Mesothelial cell of epicardium (in vitro differentiated cells): Measurements from ENCODE around the gene FANCC. TPM values are rescaled to one million over a fixed set of nuclear protein-coding genes. Genes with fewer than 3 reads are reported as not detected.
A peak's percentile ranks its signal among the peaks of the same experiment; 100 is the strongest.

ENCODE experiments used
- DNase-seq, 2 experiments: peaks; one replicate each; pipeline ENCODE4 v3.0.0; 2021; ENCODE audit warnings: low spot score in 2 of 2; ENCODE audit not compliant: unreplicated experiment in 2 of 2
- H3K27ac Mint-ChIP-seq: 2 replicates; pipeline ENCODE4 v1.8.0; 2021; ENCODE audit warnings: mixed read lengths
- H3K27me3 Mint-ChIP-seq: 2 replicates; pipeline ENCODE4 v1.8.0; 2021; ENCODE audit warnings: low read depth, mixed read lengths
- H3K36me3 Mint-ChIP-seq: 2 replicates; pipeline ENCODE4 v1.8.0; 2021; ENCODE audit warnings: mixed read lengths
- H3K4me1 Mint-ChIP-seq: 2 replicates; pipeline ENCODE4 v1.8.0; 2021; ENCODE audit warnings: mixed read lengths
- H3K4me3 Mint-ChIP-seq: 2 replicates; pipeline ENCODE4 v1.8.0; 2021; ENCODE audit warnings: mild to moderate bottlenecking, moderate library complexity, mixed read lengths
- H3K9me3 Mint-ChIP-seq: 2 replicates; pipeline ENCODE4 v1.8.0; 2021; ENCODE audit warnings: mixed read lengths
- CTCF ChIP-seq: fragments of 200-600 bp; sonication (generic); IDR thresholded peaks from one replicate; pipeline ENCODE4 v1.5.0; 2021; ENCODE audit warnings: antibody characterized with exemption; ENCODE audit not compliant: unreplicated experiment
- total RNA-seq: library from RNA; stranded (reverse); gene quantifications from 3 replicates; pipeline ENCODE4 v1.2.1, GENCODE V29; 2021

FANCC gene
- total RNA-seq, 1 donor from 2014 or later = 22.5 TPM

- no peaks in the 10 kb centered on the region for H3K4me1 Mint-ChIP-seq
- no peak overlapping the region for H3K27ac Mint-ChIP-seq
- H3K9me3 Mint-ChIP-seq = no peaks in the 10 kb centered on the region
- no peak for TF ChIP-seq CTCF
- H3K4me3 Mint-ChIP-seq = no peak overlapping the region
- no peak for DNase-seq
- H3K36me3 Mint-ChIP-seq = peaks cover 8% of the 10 kb centered on the region
- H3K27me3 Mint-ChIP-seq = no peaks in the 10 kb centered on the region
These were observed 176.7 kb downstream of the FANCC start for GRCh38 chr9:95140821-95141220.

DNA sequence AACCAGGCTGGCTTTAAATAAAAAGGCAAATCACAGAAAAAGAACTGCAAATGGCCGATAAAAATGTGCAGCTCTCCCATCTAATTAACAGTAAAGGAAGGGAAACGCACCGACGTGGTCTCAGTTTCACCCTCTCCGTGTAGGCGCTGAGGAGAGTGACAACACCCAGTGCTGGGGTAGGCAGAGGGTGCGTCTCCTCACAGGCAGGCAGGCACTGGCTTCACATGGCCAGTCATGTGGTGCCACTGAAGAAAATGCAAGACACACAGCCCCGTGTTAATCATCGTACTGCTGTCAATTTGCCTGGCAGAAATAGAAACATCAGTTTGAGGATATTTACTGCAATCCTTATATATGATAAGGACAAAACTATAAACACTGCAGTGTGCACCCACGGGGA lies 178.4 kb downstream of the FANCC start:
- no peak for TF ChIP-seq CTCF

DNA sequence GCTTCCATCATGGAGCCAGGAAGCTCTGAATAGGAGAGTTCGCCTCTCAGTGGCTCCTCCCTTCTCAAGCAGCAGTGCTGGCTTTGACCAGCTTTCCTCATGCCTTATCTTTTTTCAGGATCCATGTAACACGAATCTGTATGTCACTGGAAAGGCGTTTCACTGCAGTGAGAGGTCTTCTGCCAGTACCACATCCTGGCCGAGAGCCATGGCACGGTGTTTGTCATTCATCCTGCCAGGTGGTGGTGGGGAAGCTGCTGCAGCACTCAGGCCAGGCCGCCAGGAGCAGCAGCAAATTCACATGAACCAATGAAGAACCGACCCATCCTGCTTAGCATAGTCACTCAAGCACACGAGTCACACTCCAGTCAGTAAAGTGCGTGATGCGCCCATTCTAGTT lies 179.0 kb downstream of the FANCC start:
- H3K4me1 Mint-ChIP-seq = peaks cover 9% of the 10 kb centered on the region
- no peak overlapping the region for H3K4me3 Mint-ChIP-seq
- no peaks in the 10 kb centered on the region for H3K9me3 Mint-ChIP-seq
- no peak for TF ChIP-seq CTCF
- no peaks in the 10 kb centered on the region for H3K27me3 Mint-ChIP-seq
- H3K27ac Mint-ChIP-seq = no peak overlapping the region
- DNase-seq = no peak
- H3K36me3 Mint-ChIP-seq = peaks cover 3% of the 10 kb centered on the region

More for the DNA sequence above, 178.4 kb downstream of the FANCC start:
- no peaks in the 10 kb centered on the region for H3K9me3 Mint-ChIP-seq
- H3K4me3 Mint-ChIP-seq = no peak overlapping the region
- H3K36me3 Mint-ChIP-seq = peaks cover 6% of the 10 kb centered on the region
- no peak overlapping the region for H3K27ac Mint-ChIP-seq
- no peak for DNase-seq
- H3K27me3 Mint-ChIP-seq = no peaks in the 10 kb centered on the region
- peaks cover 3% of the 10 kb centered on the region for H3K4me1 Mint-ChIP-seq

- no peak overlapping the region for H3K4me3 Mint-ChIP-seq
- no peak overlapping the region for H3K27ac Mint-ChIP-seq
- no peak for DNase-seq
- H3K27me3 Mint-ChIP-seq = no peaks in the 10 kb centered on the region
- no peaks in the 10 kb centered on the region for H3K9me3 Mint-ChIP-seq
- TF ChIP-seq CTCF = no peak
- H3K36me3 Mint-ChIP-seq = peaks cover 3% of the 10 kb centered on the region
- H3K4me1 Mint-ChIP-seq = peaks cover 17% of the 10 kb centered on the region
These were observed 179.8 kb downstream of the FANCC start for GRCh38 chr9:95137587-95138145.

DNA sequence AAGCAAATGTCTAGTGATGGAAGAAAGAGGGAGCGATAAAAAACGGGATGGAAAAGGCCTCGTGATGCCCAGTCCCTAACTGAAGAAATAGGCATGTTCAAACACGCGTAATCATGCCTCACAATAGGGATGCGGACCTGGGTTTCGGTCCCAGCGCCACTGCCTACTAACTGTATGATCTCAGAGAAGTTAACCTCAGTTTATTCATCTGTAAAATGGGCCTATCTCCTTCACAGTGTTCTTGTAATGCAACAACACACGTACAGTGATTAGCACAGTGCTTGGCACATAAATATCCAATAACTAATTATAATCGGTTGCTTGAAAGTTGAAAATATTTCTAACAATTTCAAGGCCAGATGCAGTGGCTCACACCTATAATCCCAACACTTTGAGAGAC lies 181.8 kb downstream of the FANCC start:
- no peak for TF ChIP-seq CTCF
- H3K36me3 Mint-ChIP-seq = peaks cover 3% of the 10 kb centered on the region
- no peaks in the 10 kb centered on the region for H3K27me3 Mint-ChIP-seq

GRCh38 chr9:95134457-95134881 lies 183.0 kb downstream of the FANCC start:
- H3K27me3 Mint-ChIP-seq = no peaks in the 10 kb centered on the region
- H3K27ac Mint-ChIP-seq = peak overlapping the region; percentile 25
- no peak for TF ChIP-seq CTCF

More for the DNA sequence above, 181.8 kb downstream of the FANCC start:
- DNase-seq = no peak
- peaks cover 27% of the 10 kb centered on the region for H3K4me1 Mint-ChIP-seq
- no peak overlapping the region for H3K4me3 Mint-ChIP-seq
- no peak overlapping the region for H3K27ac Mint-ChIP-seq
- no peaks in the 10 kb centered on the region for H3K9me3 Mint-ChIP-seq

More at GRCh38 chr9:95134457-95134881, 183.0 kb downstream of the FANCC start:
- H3K4me3 Mint-ChIP-seq = no peak overlapping the region
- H3K9me3 Mint-ChIP-seq = no peaks in the 10 kb centered on the region
- H3K36me3 Mint-ChIP-seq = peaks cover 3% of the 10 kb centered on the region
- H3K4me1 Mint-ChIP-seq = peaks cover 40% of the 10 kb centered on the region
- no peak for DNase-seq
